HG03460 (cell line): ENCODE results near the gene LRRC49.
"Not testable (repeated sequence)": the region's sequence is repeated elsewhere in the genome, so short reads cannot be mapped to it uniquely, and the experiment has no call there.

Experiments
- ATAC-seq: cut with Tn5 transposase; IDR thresholded peaks from one replicate; pipeline ENCODE4 v1.9.1; 2021; ENCODE audit not compliant: unreplicated experiment

LRRC49 gene, protein sequence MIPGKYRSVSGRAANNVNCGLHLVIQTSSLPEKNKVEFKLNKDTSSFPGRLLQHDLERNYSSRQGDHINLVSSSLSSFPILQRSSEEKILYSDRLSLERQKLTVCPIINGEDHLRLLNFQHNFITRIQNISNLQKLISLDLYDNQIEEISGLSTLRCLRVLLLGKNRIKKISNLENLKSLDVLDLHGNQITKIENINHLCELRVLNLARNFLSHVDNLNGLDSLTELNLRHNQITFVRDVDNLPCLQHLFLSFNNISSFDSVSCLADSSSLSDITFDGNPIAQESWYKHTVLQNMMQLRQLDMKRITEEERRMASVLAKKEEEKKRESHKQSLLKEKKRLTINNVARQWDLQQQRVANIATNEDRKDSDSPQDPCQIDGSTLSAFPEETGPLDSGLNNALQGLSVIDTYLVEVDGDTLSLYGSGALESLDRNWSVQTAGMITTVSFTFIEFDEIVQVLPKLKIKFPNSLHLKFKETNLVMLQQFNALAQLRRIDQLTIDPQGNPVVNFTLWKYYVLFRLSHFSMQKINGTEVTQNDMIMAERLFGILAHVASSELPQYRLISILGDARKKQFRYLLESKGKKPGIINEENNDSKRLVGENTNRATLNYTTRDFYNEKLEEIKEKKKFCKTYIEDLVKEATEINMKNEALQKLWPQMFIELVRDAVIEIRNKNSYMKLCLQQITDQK

DNA sequence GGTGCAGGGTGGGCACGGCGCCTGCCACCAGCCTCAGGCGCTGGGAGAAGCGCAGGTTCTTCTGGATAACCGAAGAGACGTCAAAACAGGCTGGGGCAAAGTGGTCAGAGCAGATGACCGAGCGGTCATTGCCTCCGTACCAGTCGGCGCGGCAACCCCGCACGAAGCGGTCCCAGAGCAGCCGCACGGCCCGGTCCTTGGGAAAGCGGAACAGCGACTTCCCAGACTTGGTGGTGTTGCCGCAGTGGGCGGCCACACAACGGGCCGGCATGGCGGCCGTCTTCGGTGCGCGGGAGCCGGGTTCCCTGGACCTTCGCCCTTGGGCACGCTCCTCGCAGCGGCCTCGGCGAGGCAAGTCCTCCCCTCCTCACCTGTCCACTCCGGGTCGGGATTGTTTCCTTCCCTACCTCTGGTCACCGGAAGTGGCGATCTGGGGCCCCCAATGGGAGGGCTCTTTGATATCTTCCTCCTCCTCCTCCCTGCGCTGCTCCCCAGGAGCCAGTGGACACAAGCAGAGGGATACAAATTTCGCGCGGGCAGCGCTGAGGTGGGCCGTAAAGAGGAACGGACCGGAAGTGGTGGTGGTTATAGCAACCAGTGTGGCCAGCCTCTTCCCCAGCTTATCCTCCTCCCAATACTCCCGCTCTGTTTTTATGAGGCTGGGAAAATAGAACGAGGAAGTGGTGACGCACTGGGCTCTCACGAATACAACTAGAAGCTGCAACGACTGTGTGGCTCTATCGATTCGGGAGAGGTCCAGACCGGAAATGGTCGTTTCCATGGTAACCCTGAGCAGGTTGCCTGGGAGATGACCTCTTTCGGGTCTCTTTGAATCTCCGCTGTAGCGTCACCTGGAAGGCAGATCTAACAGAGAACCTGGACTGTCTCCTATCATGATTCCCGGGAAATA is at the start of gene LRRC49, which contains the start of gene THAP10:
TSS of gene LRRC49 (plus strand) at position 825 of the 910 bp plus-strand sequence. CDS start at position 894, 69 bp downstream.
TSS of gene THAP10 (minus strand) at position 432 of the 910 bp plus-strand sequence. CDS start at position 271, 161 bp downstream.
- peak; percentile 78 for ATAC-seq

DNA sequence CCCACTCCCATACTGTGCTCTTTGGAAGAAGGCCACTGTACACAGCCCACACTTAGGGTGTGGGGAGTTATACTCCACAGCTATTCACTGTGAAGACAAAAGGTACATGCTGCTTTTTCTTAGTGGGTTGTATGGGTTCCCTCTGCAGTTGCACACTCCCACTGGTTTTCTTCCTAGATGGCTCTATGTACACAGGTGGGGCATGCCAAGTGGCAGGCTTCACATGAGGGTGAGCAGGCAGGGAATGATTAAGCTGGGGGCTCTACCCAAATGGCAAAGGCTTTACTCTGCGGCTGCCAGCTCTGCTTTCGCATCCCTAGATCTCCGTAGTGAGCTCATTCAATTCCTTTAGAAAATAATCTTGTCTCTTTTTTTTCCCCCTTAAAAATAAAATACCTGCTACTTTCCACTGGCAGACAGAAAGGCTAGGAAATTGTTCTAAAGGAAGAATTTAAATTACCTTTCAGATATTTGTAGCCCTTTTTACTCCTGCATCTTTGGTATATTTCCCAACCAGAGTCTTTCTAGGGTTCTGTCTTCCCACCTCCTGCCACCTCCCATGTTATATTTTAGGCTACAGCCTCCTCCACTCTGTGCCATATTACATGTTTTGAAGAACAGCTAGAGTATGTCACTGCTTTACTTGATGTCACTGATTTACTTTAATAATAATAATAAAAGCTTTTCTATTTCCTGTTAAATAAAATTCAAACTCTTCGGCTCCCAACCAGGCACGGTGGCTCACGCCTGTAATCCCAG is 46.8 kb upstream of the LRRC49 start:
- no peak for ATAC-seq

DNA sequence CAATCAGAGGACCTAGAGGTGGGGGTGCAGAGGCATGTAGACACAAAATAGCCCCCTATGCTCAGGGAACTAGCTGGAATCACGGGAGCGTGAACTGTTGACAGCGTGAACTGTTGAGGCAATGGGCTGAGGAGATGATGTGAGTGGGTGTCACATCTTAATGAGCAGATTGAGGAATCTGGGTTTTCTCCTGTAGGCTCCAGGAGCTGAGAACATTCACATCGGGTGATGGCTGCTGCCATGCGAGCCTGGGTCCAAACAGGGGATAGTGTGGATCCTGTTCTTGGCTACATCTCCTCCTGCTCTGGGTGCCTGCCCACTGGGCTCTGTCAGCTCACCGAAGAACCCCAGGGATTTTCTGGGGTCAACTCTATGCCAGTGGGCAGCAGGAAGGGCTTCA is 40.7 kb upstream of the LRRC49 start:
- no peak for ATAC-seq

DNA sequence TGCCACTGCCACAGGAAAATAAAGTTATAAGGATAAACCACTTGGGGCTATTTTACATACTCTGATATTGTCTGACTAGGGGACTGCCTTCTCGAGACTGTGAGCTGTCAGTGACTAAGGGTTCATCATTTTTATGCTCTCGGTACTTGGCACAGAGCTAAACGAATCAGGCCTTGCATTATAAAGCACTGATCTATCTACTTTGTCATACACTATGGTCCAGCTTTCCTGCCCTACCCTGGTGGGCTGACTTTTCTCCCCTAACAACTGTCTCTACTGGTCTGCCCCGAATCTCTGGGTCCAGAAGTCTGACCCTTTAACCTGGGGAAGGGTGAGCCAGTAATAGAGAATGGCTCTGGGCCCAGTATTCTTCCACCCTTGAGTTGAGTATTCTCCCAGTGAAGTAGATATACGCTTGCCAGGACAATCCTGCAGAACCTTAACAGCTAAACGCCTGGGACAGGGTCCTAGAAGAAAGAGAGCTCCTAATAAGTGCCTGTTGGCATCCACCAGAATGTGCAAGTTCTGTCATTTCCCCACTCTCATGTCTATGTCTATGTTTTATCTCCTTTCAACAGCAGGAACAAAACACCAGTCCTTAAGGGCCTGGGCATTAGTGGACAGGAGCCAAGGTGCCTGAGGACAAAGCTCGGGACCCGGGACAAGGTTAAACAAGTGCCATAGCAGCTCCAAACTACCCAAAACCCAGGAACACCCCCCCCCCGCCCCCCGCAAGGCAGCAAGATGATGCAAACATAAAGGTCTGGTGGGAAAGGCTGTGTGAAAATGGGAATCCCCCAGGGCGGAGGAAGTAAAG is 39.9 kb upstream of the LRRC49 start:
- ATAC-seq: no peak

DNA sequence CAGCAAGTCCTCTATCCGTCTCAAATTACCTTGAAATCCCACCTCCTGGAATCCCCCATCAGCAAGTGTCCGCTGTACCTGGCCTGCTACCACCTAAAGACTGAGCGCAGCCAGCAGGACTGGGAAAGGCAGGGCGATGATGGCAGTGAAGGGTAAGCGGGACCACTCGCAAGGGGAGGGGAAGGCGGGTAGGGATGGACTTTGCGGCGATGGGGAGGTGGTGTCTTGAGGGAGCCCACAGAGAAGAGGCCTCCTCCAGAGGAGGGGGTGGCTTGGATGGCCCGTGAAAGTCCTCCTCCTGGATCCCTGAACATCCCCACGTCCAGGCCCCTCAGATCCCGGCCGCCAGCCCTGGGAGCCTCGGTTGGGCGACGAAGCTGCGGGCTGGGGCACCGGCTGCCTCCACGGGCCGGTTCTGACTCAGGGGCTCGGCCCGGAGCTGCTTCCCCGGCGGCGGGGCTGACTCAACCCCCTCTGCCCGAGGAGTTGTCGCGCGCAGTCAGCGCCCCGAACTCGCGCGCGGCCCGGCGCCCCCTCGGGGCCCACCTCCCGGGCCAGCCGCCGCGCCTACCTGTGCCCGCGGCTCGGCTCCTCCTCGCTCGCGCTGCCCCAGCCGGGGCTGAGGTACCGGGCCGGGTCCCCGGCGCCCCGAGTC is 39.2 kb upstream of the LRRC49 start:
- no peak for ATAC-seq

DNA sequence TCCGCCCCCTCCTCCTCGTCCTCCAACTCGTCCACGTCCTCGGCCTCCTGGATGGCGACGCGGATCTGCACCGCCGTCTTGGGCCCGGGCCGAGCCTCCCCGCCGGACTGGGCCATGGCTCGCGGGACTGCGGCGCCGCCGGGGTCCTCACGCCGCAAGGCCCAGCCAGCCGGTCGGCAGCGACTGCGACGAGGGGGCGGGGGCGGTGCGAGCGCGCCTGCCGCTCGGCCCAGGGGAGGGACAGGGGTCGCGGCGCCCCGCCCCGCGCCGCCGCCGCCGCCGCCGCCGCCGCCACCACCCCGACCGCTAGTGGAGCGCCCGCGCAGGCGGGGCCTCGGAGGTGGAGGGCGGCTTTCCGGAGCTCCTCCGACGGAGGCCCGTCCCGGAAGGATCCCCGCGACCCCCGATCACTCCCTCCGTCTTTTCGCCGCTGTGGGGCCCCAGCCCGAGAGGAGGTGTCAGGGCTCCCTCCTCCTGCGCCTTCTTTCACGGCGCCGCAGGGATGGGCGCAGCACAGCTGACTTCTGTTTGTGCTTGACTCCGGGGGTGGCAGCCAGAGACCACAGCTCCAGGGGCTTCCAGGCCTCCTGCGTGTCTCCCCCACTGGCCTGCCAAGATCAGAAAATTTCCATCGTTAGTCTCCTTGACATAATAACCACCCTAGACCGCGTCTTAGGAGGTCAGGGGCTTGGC is 38.5 kb upstream of the LRRC49 start, which contains the start of gene LARP6:
TSS of gene LARP6 (minus strand) at position 185 of the 693 bp plus-strand sequence. CDS start at position 116, 69 bp downstream.
- ATAC-seq: no peak

DNA sequence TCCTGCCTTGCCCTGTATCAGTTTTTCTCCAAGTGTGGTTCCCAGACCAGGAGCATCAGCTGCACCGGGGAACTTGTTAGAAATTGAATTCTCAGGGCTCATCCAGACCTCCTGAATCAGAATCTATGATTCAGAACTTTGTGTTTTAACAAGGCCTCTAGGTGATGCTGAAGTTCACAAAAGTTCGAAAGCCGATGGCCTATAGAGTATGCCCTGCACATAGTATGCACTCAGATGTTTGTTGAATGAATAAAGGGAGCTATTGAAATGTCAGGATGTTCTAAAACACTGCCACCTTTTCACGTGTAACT is 38.0 kb upstream of the LRRC49 start:
- no peak for ATAC-seq

DNA sequence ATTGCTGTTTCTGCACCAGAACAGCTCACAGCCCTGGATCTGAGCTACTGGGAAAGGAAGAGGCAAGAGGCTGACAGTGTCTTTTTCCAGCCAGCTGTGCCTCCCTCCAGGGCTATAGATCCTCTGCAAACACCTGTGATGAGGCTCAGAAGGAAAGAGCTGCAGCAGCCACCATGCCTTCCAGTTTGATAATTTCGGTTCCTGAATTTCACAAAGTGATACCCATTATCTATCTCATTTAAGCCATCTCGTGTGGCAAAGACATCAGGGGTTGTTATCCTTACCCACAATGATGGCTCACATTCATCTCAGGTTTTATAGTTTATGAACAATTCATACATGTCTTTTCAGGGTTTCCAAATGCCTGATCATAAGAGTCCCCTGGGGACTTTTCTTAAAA is 36.9 kb upstream of the LRRC49 start:
- no peak for ATAC-seq

DNA sequence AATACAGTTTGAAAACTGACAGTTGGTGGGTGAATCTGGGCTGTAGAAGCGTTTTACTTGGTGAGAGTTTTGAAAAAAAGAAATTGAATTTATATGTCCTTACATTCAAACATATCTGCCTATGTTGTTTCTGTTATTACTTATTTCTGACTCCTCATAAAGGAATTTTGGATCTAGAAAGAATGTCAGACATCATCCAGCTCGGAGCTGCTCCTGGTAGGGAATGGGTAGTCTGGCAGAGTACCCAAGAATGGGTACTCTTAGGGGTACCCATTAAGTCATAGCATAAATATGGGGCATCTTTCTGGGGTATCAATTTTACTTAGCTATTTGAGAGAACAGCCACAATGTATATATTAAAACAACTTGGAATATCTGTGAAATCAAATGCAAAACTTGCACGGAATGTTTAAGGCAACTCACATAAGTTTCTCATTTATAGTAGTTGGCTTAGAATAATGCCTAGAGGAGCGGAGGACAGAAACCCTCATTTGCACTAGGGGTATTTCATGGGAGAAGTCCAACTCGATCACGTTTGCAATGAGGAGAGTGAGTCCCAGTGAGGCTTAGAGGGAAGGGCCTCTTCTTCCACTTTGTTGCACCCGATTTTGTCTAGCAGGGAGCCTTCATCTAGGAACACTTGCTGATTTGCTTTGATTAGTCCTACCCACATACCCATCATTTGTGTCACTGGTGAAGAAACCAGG is 36.3 kb upstream of the LRRC49 start:
- ATAC-seq: no peak

DNA sequence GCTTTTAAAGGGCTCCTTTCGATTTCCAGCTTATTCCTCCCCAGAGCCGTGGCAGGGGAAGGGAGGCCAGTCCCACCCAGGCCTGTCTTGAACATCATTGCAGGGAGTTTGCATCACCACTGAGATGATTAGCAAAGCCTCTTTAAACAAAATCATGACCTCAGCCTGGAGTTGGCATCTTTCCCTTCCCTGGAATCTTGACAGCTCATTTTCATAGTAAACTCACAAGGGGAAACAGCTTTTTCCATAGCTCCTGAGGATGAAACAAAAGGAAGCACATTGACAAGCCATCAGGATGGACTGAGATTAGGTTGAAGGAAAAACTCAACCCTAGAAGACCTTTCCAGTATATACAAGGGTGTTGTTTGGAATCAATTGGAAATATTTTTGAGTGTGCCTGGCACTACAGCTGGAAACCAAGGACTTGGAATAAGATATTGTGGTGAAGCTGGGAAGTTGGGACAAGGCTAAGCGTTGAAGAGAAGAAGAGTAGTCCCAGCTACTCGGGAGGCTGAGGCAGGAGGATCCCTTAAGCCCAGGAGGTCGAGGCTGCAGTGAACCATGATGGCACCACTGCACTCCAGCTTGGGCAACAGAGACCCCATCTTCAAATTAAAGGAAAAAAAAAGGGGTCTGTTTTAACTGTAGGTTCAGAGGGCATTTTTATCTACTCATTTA is 35.6 kb upstream of the LRRC49 start:
- ATAC-seq: no peak

DNA sequence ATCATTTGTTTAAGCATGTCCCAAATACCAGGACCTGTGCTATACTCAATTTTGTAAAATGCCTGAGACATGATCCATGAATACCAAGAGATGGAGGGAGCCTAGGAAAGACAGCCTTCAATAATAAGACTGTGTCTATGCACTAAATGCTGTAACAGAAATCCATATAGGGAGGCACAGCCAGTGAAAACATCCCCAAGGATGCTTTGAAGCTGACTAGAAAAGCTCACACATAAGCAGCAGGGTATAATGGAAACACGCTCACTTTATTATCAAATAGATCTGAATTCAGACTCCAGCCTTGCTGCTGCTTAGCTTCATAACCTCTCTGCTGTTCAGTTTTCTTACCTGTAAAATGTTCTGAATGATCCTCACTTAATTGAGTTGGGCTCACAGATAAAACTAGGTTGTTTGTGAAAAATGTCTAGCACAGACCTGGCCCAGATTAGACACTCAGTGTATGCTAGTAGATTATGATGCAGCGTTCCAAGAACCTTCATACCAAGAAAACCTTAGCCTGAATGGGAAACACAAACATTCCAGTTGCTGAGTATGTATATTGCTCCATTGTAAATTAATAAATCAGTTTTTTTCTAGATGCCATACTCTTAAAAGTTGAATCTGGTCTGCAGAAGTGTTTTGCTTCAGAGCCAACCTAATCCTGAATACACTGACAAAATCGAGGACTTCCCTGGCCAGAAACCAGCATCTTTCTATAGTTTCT is 34.9 kb upstream of the LRRC49 start:
- ATAC-seq: no peak

DNA sequence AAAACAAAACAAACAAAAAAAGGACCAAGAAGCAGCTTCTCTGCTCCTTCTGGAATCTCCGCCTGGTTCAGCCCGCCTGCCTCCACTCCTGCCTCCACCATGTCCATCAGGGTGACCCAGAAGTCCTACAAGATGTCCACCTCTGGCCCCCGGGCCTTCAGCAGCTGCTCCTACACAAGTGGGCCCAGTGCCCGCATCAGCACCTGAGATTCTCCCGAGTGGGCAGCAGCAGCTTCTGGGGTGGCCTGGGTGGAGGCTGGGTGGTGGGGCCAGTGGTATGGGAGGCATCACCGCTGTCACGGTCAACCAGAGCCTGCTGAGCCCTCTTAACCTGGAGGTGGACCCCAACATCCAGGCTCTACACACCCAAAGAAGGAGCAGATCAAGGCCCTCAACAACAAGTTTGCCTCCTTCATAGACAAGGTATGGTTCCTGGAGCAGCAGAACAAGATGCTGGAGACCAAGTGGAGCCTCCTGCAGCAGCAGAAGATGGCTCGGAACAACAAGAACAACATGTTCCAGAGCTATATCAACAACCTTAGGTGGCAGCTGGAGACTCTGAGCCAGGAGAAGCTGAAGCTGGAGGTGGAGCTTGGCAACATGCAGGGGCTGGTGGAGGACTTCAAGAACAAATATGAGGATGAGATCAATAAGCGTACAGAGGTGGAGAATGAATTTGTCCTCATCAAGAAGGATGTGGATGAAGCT is 33.9 kb upstream of the LRRC49 start:
- ATAC-seq: not testable (repeated sequence)

DNA sequence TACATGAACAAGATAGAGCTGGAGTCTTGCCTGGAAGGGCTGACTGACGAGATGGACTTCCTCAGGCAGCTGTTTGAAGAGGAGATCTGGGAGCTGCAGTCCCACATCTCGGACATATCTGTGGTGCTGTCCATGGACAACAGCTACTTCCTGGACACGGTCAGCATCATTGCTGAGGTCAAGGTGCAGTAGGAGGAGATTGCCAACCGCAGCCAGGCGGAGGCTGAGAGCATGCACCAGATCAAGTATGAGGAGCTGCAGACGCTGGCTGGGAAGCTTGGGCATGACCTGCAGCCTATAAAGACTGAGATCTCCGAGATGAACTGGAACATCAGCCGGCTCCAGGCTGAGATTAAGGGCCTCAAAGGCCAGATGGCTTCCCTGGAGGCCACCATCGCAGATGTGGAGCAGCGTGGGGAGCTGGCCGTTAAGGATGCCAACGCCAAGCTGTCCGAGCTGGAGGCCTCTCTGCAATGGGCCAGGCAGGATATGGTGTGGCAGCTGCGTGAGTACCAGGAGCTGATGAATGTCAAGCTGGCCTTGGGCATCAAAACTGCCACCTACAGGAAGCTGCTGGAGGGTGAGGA is 33.2 kb upstream of the LRRC49 start:
- ATAC-seq: no peak

DNA sequence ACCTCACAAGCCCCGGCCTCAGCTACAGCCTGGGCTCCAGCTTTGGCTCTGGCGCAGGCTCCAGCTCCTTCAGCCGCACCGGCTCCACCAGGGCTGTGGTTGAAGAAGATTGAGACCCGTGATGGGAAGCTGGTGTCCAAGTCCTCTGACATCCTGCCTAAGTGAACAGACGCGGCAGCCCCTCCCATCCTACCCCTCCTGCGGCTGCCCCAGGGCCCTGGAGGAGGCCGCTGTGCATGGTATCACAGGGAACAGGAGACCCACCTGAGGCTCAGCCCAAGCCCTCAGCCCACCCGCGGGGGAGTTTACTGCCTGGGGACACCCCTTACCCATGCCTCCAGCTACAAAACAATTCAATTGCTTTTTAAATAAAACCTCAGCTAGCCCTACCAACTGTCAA is 32.6 kb upstream of the LRRC49 start:
- no peak for ATAC-seq

DNA sequence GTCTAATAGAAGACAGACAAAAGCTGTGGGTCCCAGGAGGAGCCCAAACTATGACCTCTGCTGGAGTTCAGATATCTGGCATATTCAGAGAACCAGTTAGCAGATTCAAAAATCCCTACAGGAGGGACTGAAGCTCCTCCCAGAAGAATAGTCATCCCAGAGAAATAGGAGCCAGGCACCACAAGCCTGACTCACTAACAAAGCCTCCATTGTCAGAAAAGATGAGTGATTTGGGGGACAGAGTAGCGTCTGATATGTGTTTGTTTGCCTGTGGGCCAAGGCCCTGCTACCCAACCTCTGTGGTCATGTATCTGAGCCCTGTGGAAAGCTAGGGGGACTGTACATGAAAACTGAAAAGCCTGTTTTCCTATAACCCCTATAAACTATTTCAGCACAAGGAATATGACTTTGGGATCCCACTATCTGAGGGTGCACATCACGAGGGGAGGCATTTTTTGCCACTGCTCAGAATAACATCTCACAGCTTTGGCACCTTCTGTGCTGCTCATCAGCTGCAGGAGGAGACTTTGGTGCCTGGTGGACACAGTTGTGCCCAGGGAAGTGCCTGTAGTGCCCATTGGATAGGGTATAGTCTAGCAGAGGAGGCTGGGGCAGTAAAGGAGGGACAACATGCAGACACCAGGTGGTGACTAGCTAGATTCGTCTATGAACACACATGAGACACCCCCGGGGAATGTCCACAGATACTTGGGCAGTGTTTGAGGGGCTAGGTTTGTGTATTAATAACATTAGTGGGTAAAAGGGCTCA is 29.0 kb upstream of the LRRC49 start:
- ATAC-seq: no peak
